KOPT-K1 (cell line): ENCODE measurements around the gene PPP1R1A.

ENCODE experiments used
- H3K27ac ChIP-seq: fragments of 200-600 bp; sonication (generic); 2 replicates; pipeline ENCODE4 v1.5.1; 2016; ENCODE audit warnings: antibody characterized with exemption, mild to moderate bottlenecking, low read depth, low read length; ENCODE audit not compliant: poor library complexity, severe bottlenecking
- H3K36me3 ChIP-seq: fragments of 200-600 bp; sonication (generic); 2 replicates; pipeline ENCODE4 v1.5.1; 2017; ENCODE audit warnings: antibody characterized with exemption, mild to moderate bottlenecking, low read length, moderate library complexity; ENCODE audit not compliant: insufficient read depth
- H3K9me3 ChIP-seq: fragments of 200-600 bp; sonication (generic); 2 replicates; pipeline ENCODE4 v1.5.1; 2017; ENCODE audit warnings: antibody characterized with exemption, low read length, mild to moderate bottlenecking; ENCODE audit not compliant: insufficient read depth, poor library complexity, severe bottlenecking

Gene PPP1R1A

GRCh38 chr12:54569072-54569471 lies 19.4 kb downstream of the PPP1R1A start:
- no peaks in the 10 kb centered on the region for H3K9me3 ChIP-seq

GRCh38 chr12:54566792-54567191 lies 21.7 kb downstream of the PPP1R1A start:
- peaks cover 68% of the 10 kb centered on the region for H3K36me3 ChIP-seq
- no peaks in the 10 kb centered on the region for H3K9me3 ChIP-seq
- no peak overlapping the region for H3K27ac ChIP-seq

More at GRCh38 chr12:54569072-54569471, 19.4 kb downstream of the PPP1R1A start:
- Histone ChIP-seq H3K36me3 (peaks cover 71% of the 10 kb centered on the region), H3K27ac (no peak overlapping the region)

- H3K9me3 ChIP-seq = no peaks in the 10 kb centered on the region
- peaks cover 61% of the 10 kb centered on the region for H3K36me3 ChIP-seq
- no peak overlapping the region for H3K27ac ChIP-seq
Measured at GRCh38 chr12:54565986-54566544, 22.4 kb downstream of the PPP1R1A start.

GRCh38 chr12:54565310-54565985 lies 23.0 kb downstream of the PPP1R1A start:
- Histone ChIP-seq H3K9me3 (no peaks in the 10 kb centered on the region), H3K36me3 (peaks cover 55% of the 10 kb centered on the region), H3K27ac (no peak overlapping the region)

GRCh38 chr12:54564768-54565167 lies 23.7 kb downstream of the PPP1R1A start:
- no peak overlapping the region for H3K27ac ChIP-seq
- H3K36me3 ChIP-seq = peaks cover 54% of the 10 kb centered on the region
- H3K9me3 ChIP-seq = no peaks in the 10 kb centered on the region

GRCh38 chr12:54563787-54564186 lies 24.7 kb downstream of the PPP1R1A start:
- H3K27ac ChIP-seq = no peak overlapping the region
- peaks cover 46% of the 10 kb centered on the region for H3K36me3 ChIP-seq
- no peaks in the 10 kb centered on the region for H3K9me3 ChIP-seq

GRCh38 chr12:54562750-54563356 lies 25.6 kb downstream of the PPP1R1A start:
- H3K9me3 ChIP-seq = no peaks in the 10 kb centered on the region
- peaks cover 42% of the 10 kb centered on the region for H3K36me3 ChIP-seq
- H3K27ac ChIP-seq = no peak overlapping the region

- Histone ChIP-seq H3K36me3 (peaks cover 38% of the 10 kb centered on the region), H3K27ac (no peak overlapping the region), H3K9me3 (no peaks in the 10 kb centered on the region)
Measured at GRCh38 chr12:54561164-54561563, 27.3 kb downstream of the PPP1R1A start.

- H3K9me3 ChIP-seq = no peaks in the 10 kb centered on the region
- peaks cover 40% of the 10 kb centered on the region for H3K36me3 ChIP-seq
- no peak overlapping the region for H3K27ac ChIP-seq
Measured at GRCh38 chr12:54560374-54560858, 28.0 kb downstream of the PPP1R1A start.

- H3K27ac ChIP-seq = no peak overlapping the region
- peaks cover 54% of the 10 kb centered on the region for H3K36me3 ChIP-seq
- H3K9me3 ChIP-seq = no peaks in the 10 kb centered on the region
Measured at GRCh38 chr12:54558759-54559158, 29.7 kb downstream of the PPP1R1A start.

GRCh38 chr12:54558311-54558710 lies 30.1 kb downstream of the PPP1R1A start:
- Histone ChIP-seq H3K27ac (no peak overlapping the region), H3K9me3 (no peaks in the 10 kb centered on the region), H3K36me3 (peaks cover 54% of the 10 kb centered on the region)

GRCh38 chr12:54555670-54556257 lies 32.7 kb downstream of the PPP1R1A start:
- H3K36me3 ChIP-seq = peaks cover 56% of the 10 kb centered on the region
- no peak overlapping the region for H3K27ac ChIP-seq
- H3K9me3 ChIP-seq = no peaks in the 10 kb centered on the region

- no peak overlapping the region for H3K27ac ChIP-seq
- H3K9me3 ChIP-seq = no peaks in the 10 kb centered on the region
- H3K36me3 ChIP-seq = peaks cover 47% of the 10 kb centered on the region
Measured at GRCh38 chr12:54549774-54550451, 38.5 kb downstream of the PPP1R1A start.

GRCh38 chr12:54546511-54546910 lies 41.9 kb downstream of the PPP1R1A start:
- Histone ChIP-seq H3K27ac (no peak overlapping the region), H3K36me3 (peaks cover 56% of the 10 kb centered on the region), H3K9me3 (no peaks in the 10 kb centered on the region)

GRCh38 chr12:54544743-54545142 lies 43.7 kb downstream of the PPP1R1A start:
- Histone ChIP-seq H3K9me3 (no peaks in the 10 kb centered on the region), H3K27ac (no peak overlapping the region), H3K36me3 (peaks cover 63% of the 10 kb centered on the region)
